Stimulated activated CD4-positive, alpha-beta T cell treated with anti-CD3 and anti-CD28 coated beads, Interleukin-12 subunit alpha, Interleukin-12 subunit beta, amount 100 ng/mL, for 48 hours (primary cell): ENCODE data around the gene GGA1.

Experiments used
- DNase-seq, 3 donors: peaks; one replicate each; pipeline ENCODE4 v3.0.0-alpha.2; 2020; ENCODE audit warnings: low read depth in 2 of 3, low spot score in 1 of 3

The GGA1 gene

GRCh38 chr22:37630839-37631435, 22.3 kb downstream of the GGA1 start:
- DNase-seq, result no peak

GRCh38 chr22:37631448-37632173, 23.0 kb downstream of the GGA1 start:
- DNase-seq, result no peak

GRCh38 chr22:37632174-37633088, 23.8 kb downstream of the GGA1 start:
- no peak for DNase-seq

GRCh38 chr22:37633089-37633624, 24.5 kb downstream of the GGA1 start:
- DNase-seq, result no peak

- DNase-seq, result peak in 2 of 3 donors; percentile 48 to 52
Observed at GRCh38 chr22:37633625-37634416, 25.2 kb downstream of the GGA1 start.

- DNase-seq, result no peak
Observed at GRCh38 chr22:37634417-37634924, 25.8 kb downstream of the GGA1 start.

- no peak for DNase-seq
Observed at GRCh38 chr22:37635157-37635556, 26.5 kb downstream of the GGA1 start.

- DNase-seq, result no peak
Observed at GRCh38 chr22:37636186-37636948, 27.7 kb downstream of the GGA1 start.

GRCh38 chr22:37636949-37637273, 28.3 kb downstream of the GGA1 start:
- no peak for DNase-seq

GRCh38 chr22:37638391-37639069, 29.9 kb downstream of the GGA1 start:
- DNase-seq, result no peak

- peak in 1 of 3 donors; percentile 55 for DNase-seq
Observed at GRCh38 chr22:37639070-37639760, 30.6 kb downstream of the GGA1 start, which contains the start of gene SH3BP1. Gene SH3BP1, plus strand, starts transcription at chr22:37639669. Its CDS starts 119 bp downstream, at chr22:37639788.

GRCh38 chr22:37639771-37640590, 31.3 kb downstream of the GGA1 start:
- DNase-seq, result no peak

GRCh38 chr22:37640591-37641560, 32.2 kb downstream of the GGA1 start:
- no peak for DNase-seq

GRCh38 chr22:37641561-37641949, 32.9 kb downstream of the GGA1 start:
- DNase-seq, result no peak

- DNase-seq, result peak; percentile 77 to 94 (median 83)
Observed at GRCh38 chr22:37643225-37643847, 34.7 kb downstream of the GGA1 start.

- no peak for DNase-seq
Observed at GRCh38 chr22:37647317-37647716, 38.7 kb downstream of the GGA1 start.
